HepG2 (cell line): ENCODE results near the gene PJA2. TPM values are rescaled to one million over a fixed set of nuclear protein-coding genes. Genes with fewer than 3 reads are reported as not detected.

Experiments used
- ATAC-seq: fragments of 200-7000 bp; cut with Tn5 transposase; 3 replicates; pipeline ENCODE4 v1.9.1; 2020; ENCODE audit warnings: mild to moderate bottlenecking, moderate library complexity
- BruUV-seq: library from RNA; stranded (reverse); fragments of 400-500 nt; replicated peaks from 2 replicates; lab custom pipeline; 2021; lab: Mats Ljungman, UMichigan
- CTCF ChIA-PET: fragments of 300-600 bp; formaldehyde crosslinking; extraction: SDS; loops from one replicate; lab custom pipeline; 2021; ENCODE audit warnings: low total read pairs, inconsistent platforms, low intra/inter-chr PET ratio; lab: Yijun Ruan, JAX
- POLR2A ChIA-PET: fragments of 350-600 bp; sonication (Branson Sonifier 250); formaldehyde crosslinking; loops from one replicate; lab custom pipeline; 2020; ENCODE audit warnings: antibody characterized with exemption, inconsistent platforms; lab: Yijun Ruan, JAX
- DNase-seq: peaks from one replicate; pipeline ENCODE4 v3.0.0-alpha.2; 2015; ENCODE audit warnings: low spot score
- FAIRE-seq: peaks from 3 replicates; lab custom pipeline; 2011; peaks lifted over from hg19 to GRCh38; lab: Jason Lieb, UNC
- H2AFZ ChIP-seq: one replicate; pipeline ENCODE4 v1.6.1; 2011; ENCODE audit warnings: low read length, inconsistent platforms
- H3K27ac ChIP-seq: fragments of 300-600 bp; 3 replicates; pipeline ENCODE4 v1.8.0; 2011; ENCODE audit warnings: mixed run types, mild to moderate bottlenecking, mixed read lengths, low read length, inconsistent platforms; ENCODE audit not compliant: insufficient read depth; ENCODE audit errors: extremely low read length
- H3K27me3 ChIP-seq, 2 experiments: fragments of 200-600 bp in 1 of 2; 2 replicates in 1 of 2; 3 replicates in 1 of 2; pipeline versions ENCODE4 v1.6.0 to v1.8.0; 2011; ENCODE audit warnings: low read length in 2 of 2, mild to moderate bottlenecking in 2 of 2, moderate library complexity in 2 of 2, inconsistent platforms in 1 of 2; ENCODE audit not compliant: insufficient read depth in 2 of 2, control insufficient read depth in 1 of 2
- H3K36me3 ChIP-seq, 2 experiments: fragments of 200-600 bp in 1 of 2; replicated peaks in 1 of 2; 2 replicates in 1 of 2; 3 replicates in 1 of 2; pipeline versions ENCODE4 v1.5.1 to v1.8.0; 2011; ENCODE audit warnings: low read length in 2 of 2, inconsistent platforms in 1 of 2; ENCODE audit not compliant: insufficient read depth in 2 of 2, control insufficient read depth in 1 of 2
- H3K4me1 ChIP-seq: 2 replicates; pipeline ENCODE4 v1.5.1; 2012; ENCODE audit warnings: low read length, inconsistent platforms; ENCODE audit not compliant: insufficient read depth
- H3K4me2 ChIP-seq: 2 replicates; pipeline ENCODE4 v1.6.0; 2011; ENCODE audit warnings: low read depth, low read length, inconsistent platforms
- H3K4me3 ChIP-seq, 3 experiments: fragments of 200-600 bp in 1 of 3; sonication (generic), shearing (Covaris generic) in 1 of 3; replicated peaks in 1 of 3; 2 replicates each; pipeline ENCODE4 v1.5.1; 2011 to 2016; ENCODE audit warnings: low read length in 3 of 3, inconsistent platforms in 2 of 3, low read depth in 2 of 3, mild to moderate bottlenecking in 2 of 3, control low read depth in 1 of 3, mixed read lengths in 1 of 3; ENCODE audit not compliant: insufficient read depth in 1 of 3
- H3K79me2 ChIP-seq: one replicate; pipeline ENCODE4 v1.6.1; 2011; ENCODE audit warnings: low read length, inconsistent platforms; ENCODE audit not compliant: insufficient read depth
- H3K9ac ChIP-seq: 2 replicates; pipeline ENCODE4 v1.6.0; 2011; ENCODE audit warnings: mild to moderate bottlenecking, low read depth, low read length, inconsistent platforms; ENCODE audit not compliant: insufficient read depth
- H3K9me3 ChIP-seq: 2 replicates; pipeline ENCODE4 v1.5.1; 2012; ENCODE audit warnings: mild to moderate bottlenecking, low read length
- H4K20me1 ChIP-seq: 2 replicates; pipeline ENCODE4 v1.6.0; 2011; ENCODE audit warnings: inconsistent platforms, mild to moderate bottlenecking, low read length, moderate library complexity; ENCODE audit not compliant: insufficient read depth
- CCAR2 ChIP-seq: fragments of 200-400 bp; formaldehyde crosslinking; optimal IDR thresholded peaks from 2 replicates; pipeline ENCODE3; 2018; ENCODE audit warnings: low read depth, mild to moderate bottlenecking, low read length, moderate library complexity
- ETV5 ChIP-seq: IDR thresholded peaks from 2 replicates; pipeline ENCODE4 v1.6.1; 2018; ENCODE audit warnings: missing biosample characterization, missing genetic modification reagents, inconsistent platforms, borderline replicate concordance
- FOXA3 ChIP-seq: IDR thresholded peaks from 2 replicates; pipeline ENCODE4 v1.6.1; 2016; ENCODE audit warnings: missing genetic modification reagents, missing compliant biosample characterization
- NFE2 ChIP-seq: sonication (generic); formaldehyde crosslinking; IDR thresholded peaks from 2 replicates; pipeline ENCODE4 v1.4.0; 2020; ENCODE audit warnings: missing genetic modification reagents
- NFIB ChIP-seq: sonication (generic); formaldehyde crosslinking; IDR thresholded peaks from 2 replicates; pipeline ENCODE4 v1.9.0; 2021; ENCODE audit warnings: missing genetic modification reagents, mild to moderate bottlenecking, borderline replicate concordance
- SNRNP70 ChIP-seq: fragments of 200-400 bp; formaldehyde crosslinking; IDR thresholded peaks from 2 replicates; pipeline ENCODE4 v1.6.1; 2017; ENCODE audit warnings: mild to moderate bottlenecking, low read depth, low read length, moderate library complexity
- SRY ChIP-seq: sonication (generic); formaldehyde crosslinking; IDR thresholded peaks from 2 replicates; pipeline ENCODE4 v1.8.0; 2022; ENCODE audit warnings: mild to moderate bottlenecking, missing genetic modification reagents
- TAF15 ChIP-seq: fragments of 200-400 bp; formaldehyde crosslinking; IDR thresholded peaks from one replicate; pipeline ENCODE4 v1.6.1; 2018; ENCODE audit warnings: mild to moderate bottlenecking, low read depth, low read length; ENCODE audit not compliant: poor library complexity, severe bottlenecking
- TBP ChIP-seq: sonication (generic); formaldehyde crosslinking; IDR thresholded peaks from 2 replicates; pipeline ENCODE4 v1.5.0; 2020; ENCODE audit warnings: missing genetic modification reagents
- ZBTB20 ChIP-seq: sonication (generic); formaldehyde crosslinking; IDR thresholded peaks from 2 replicates; pipeline ENCODE4 v1.8.1; 2023; ENCODE audit warnings: missing genetic modification reagents, low read depth, mild to moderate bottlenecking, borderline replicate concordance
- ZNF672 ChIP-seq: sonication (generic); formaldehyde crosslinking; IDR thresholded peaks from 2 replicates; pipeline ENCODE4 v1.8.1; 2022; ENCODE audit warnings: missing genetic modification reagents
- ZNF678 ChIP-seq: sonication (generic); formaldehyde crosslinking; IDR thresholded peaks from 2 replicates; pipeline ENCODE4 v1.4.0; 2020; ENCODE audit warnings: mild to moderate bottlenecking, missing genetic modification reagents
- ZNF687 ChIP-seq: sonication (generic); formaldehyde crosslinking; IDR thresholded peaks from 2 replicates; pipeline ENCODE4 v1.5.1; 2020; ENCODE audit warnings: mild to moderate bottlenecking, missing genetic modification reagents, moderate library complexity
- ZNF776 ChIP-seq: sonication (generic); formaldehyde crosslinking; IDR thresholded peaks from 2 replicates; pipeline ENCODE4 v1.4.0; 2020; ENCODE audit warnings: mild to moderate bottlenecking, missing genetic modification reagents
- WGBS: methylation state at CpG from one replicate; pipeline ENCODE4 v1.1.6; 2017; ENCODE audit warnings: low lambda C conversion rate; 5-methylcytosine and 5-hydroxymethylcytosine counted together
- in situ Hi-C: cut with HindIII; loops from 2 replicates; pipeline ENCODE4 v1.10.0; 2017; ENCODE audit warnings: low pct_unique_long_range_greater_than_20kb; ENCODE audit not compliant: extremely low pct_ligation_motif_present
- intact Hi-C: fragments of 100-400 bp; cut with micrococcal nuclease; formaldehyde crosslinking; loops from one replicate; pipeline ENCODE4 v1.10.0; 2022; ENCODE audit not compliant: unreplicated experiment
- polyA plus RNA-seq, 8 experiments: library from polyadenylated mRNA; depleted of rRNA in 3 of 8; stranded (reverse) in 7 of 8; unstranded in 1 of 8; fragments of >200 nt; fragmentation: Illumina TruSeq in 4 of 8; extraction: Trizol in 4 of 8; gene quantifications; 2 replicates each; pipeline versions ENCODE4 v1.2.1 to v1.2.3, GENCODE V29; 2011 to 2016; ENCODE audit warnings: low read depth in 4 of 8, missing spikeins in 1 of 8, mixed read lengths in 1 of 8; ENCODE audit not compliant: insufficient read depth in 1 of 8
- total RNA-seq, 5 experiments: library from RNA; depleted of rRNA; stranded (reverse); fragments of >200 nt; fragmentation: Illumina TruSeq; extraction: Trizol; gene quantifications; 2 replicates each; pipeline ENCODE4 v1.2.3, GENCODE V29; 2016; ENCODE audit warnings: low read depth in 1 of 5
- TF ChIP-seq, protein P1 (sequence below): sonication (generic); formaldehyde crosslinking; IDR thresholded peaks from 2 replicates; pipeline ENCODE4 v1.4.0; 2020; ENCODE audit warnings: missing genetic modification reagents, mild to moderate bottlenecking, borderline replicate concordance
- TF ChIP-seq, protein P2 (sequence below): IDR thresholded peaks from 2 replicates; pipeline ENCODE4 v1.6.1; 2016

PJA2 gene
- total and polyA plus RNA-seq, 2 of the 13 experiments (the other 11 are each of a cell fraction or from before 2014, with no cell fraction given): 39.4 to 41.4 TPM

DNA sequence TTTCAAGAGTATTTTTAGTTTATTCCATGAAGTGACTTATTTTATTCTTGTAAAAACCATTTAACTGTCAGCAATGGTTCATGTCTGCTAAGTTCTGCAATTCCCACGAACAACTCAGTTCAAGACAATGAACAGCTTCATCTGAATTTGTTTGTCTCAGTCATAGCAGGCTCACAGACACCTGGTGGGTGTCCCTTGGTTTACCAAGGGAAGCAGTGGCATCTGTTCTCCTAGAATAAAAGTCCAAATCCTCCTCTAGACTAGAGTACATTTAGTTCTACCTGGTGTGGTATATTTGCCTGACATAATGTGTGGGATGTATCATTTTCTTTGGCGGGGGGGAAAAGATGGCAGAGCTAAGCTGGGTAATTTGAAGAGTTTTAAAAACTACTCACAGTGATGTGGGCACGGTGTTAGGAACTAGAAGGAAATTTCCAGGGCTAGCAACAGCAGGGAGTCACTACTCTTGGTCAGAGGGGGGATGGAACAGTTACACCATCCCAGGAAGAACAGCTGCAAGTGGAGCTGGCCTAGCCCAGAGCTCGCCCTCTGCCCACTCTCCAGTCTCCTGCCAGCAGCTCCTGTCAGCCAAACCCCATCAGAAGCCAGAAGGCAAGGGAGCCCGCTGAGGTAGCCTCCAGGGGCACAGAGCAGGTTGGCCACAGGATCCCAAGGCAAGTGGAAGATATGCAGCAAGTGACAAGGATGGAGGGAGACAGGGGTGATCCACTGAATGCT lies 100.3 kb downstream of the PJA2 start:
- Histone ChIP-seq H3K9ac (no peak overlapping the region), H3K9me3 (no peaks in the 10 kb centered on the region), H2AFZ (no peak overlapping the region), H3K27ac (no peak overlapping the region), H3K36me3 (no peaks in the 10 kb centered on the region), H3K27me3 (peaks cover 0 to 14% of the 10 kb centered on the region in 2 experiments; a peak in 2 of 5 replicates), H4K20me1 (no peaks in the 10 kb centered on the region), H3K79me2 (no peaks in the 10 kb centered on the region), H3K4me2 (no peak overlapping the region), H3K4me1 (no peaks in the 10 kb centered on the region), H3K4me3 (no peak overlapping the region)
- ATAC-seq: no peak; the same call in 2 of the 3 replicates
- 14% methylated on average over 3 of the region's 5 CpGs for WGBS
- no peak for DNase-seq
- no TSS peak for BruUV-seq
- ChIA-PET POLR2A (no interaction called here), CTCF (no interaction called here)
- in situ Hi-C loops (no loop called here), intact Hi-C loops (no loop called here)
- FAIRE-seq: no peak
- no peak for TF ChIP-seq ZNF687 (CRISPR knock-in tag)
- no peak for TF ChIP-seq CCAR2
- no peak for TF ChIP-seq SRY (CRISPR knock-in tag)
- no peak for TF ChIP-seq FOXA3 (CRISPR knock-in tag)
- no peak for TF ChIP-seq ZNF672
- TF ChIP-seq NFE2: no peak
- TF ChIP-seq ETV5 (CRISPR knock-in tag): no peak
- TF ChIP-seq, protein P1, sequence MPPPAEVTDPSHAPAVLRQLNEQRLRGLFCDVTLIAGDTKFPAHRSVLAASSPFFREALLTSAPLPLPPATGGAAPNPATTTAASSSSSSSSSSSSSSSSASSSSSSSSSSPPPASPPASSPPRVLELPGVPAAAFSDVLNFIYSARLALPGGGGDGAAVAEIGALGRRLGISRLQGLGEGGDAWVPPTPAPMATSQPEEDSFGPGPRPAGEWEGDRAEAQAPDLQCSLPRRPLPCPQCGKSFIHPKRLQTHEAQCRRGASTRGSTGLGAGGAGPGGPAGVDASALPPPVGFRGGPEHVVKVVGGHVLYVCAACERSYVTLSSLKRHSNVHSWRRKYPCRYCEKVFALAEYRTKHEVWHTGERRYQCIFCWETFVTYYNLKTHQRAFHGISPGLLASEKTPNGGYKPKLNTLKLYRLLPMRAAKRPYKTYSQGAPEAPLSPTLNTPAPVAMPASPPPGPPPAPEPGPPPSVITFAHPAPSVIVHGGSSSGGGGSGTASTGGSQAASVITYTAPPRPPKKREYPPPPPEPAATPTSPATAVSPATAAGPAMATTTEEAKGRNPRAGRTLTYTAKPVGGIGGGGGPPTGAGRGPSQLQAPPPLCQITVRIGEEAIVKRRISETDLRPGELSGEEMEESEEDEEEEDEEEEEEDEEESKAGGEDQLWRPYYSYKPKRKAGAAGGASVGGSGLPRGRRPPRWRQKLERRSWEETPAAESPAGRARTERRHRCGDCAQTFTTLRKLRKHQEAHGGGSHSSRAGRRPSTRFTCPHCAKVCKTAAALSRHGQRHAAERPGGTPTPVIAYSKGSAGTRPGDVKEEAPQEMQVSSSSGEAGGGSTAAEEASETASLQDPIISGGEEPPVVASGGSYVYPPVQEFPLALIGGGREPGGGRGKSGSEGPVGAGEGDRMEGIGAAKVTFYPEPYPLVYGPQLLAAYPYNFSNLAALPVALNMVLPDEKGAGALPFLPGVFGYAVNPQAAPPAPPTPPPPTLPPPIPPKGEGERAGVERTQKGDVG (CRISPR knock-in tag): no peak
- TF ChIP-seq TAF15: no peak
- TF ChIP-seq TBP (CRISPR knock-in tag): no peak
- TF ChIP-seq NFIB (CRISPR knock-in tag): no peak
- TF ChIP-seq ZNF678 (CRISPR knock-in tag): no peak
- TF ChIP-seq ZNF776: no peak
- no peak for TF ChIP-seq ZBTB20 (CRISPR knock-in tag)
- no peak for TF ChIP-seq SNRNP70
- TF ChIP-seq, protein P2, sequence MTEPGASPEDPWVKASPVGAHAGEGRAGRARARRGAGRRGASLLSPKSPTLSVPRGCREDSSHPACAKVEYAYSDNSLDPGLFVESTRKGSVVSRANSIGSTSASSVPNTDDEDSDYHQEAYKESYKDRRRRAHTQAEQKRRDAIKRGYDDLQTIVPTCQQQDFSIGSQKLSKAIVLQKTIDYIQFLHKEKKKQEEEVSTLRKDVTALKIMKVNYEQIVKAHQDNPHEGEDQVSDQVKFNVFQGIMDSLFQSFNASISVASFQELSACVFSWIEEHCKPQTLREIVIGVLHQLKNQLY (CRISPR knock-in tag): no peak
